Measurements from ENCODE around the gene ADCY5. TPM values are rescaled to one million over a fixed set of nuclear protein-coding genes. Genes with fewer than 3 reads are reported as not detected.

ADCY5 gene
- total and polyA plus RNA-seq, 4 donors = 29.5 to 56.7 (median 41.7) TPM

DNA sequence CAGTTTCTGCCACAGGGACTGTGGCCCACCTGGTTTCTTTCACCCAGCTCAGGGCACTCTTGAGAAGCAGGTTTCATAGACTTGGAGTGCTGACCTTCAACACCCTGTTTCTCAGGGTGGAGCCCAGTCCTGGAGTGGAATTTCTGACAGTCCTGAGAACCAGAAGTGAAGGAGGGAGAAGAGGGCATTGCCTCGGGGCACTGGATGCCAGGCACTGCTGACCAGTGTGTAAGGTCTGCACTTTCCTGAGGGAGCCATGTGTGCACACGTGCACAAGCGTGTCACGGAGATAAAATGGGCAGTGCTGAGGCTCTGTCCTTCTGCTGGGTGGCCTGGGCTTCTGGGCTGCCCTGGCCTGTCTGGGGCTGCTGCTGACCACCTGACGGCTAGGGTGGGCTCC, 128.7 kb downstream of the ADCY5 start:
- Histone ChIP-seq H3K4me1 (ENCODE audit: control insufficient read depth, insufficient read depth, low read length) (peaks cover 4% of the 10 kb centered on the region), H3K9me3 (ENCODE audit: control insufficient read depth, insufficient read depth, low read length) (no peaks in the 10 kb centered on the region)

DNA sequence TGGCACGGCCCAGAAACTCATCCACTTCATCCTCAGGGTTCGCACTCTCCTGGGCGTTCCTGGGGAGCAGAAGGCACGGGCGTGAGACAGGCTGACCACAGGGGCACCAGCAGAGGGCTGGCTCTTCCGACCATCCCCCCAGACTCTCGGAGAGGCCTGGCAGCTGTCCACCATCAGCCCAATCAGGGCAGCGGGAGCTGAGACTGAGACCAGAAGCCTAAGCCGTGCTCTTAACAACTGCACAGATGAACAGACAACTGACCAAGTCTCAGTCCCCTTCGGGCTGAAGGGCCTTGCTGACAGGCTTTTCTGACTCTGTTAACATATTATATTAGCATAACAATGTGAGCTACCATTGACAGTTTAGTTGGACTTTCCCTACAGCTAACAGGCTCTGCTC, 129.1 kb downstream of the ADCY5 start:
- H3K36me3 ChIP-seq (ENCODE audit: control insufficient read depth, insufficient read depth, low read length) = peaks cover 70% of the 10 kb centered on the region
- H3K9me3 ChIP-seq (ENCODE audit: control insufficient read depth, insufficient read depth, low read length) = no peaks in the 10 kb centered on the region
- no peaks in the 10 kb centered on the region for H3K27me3 ChIP-seq (ENCODE audit: control insufficient read depth, insufficient read depth, low read length)
- 35% methylated on average over 10 of the region's 10 CpGs for WGBS (ENCODE audit: insufficient coverage)
- H3K4me3 ChIP-seq (ENCODE audit: low read depth, low read length) = no peak overlapping the region
- peaks cover 4% of the 10 kb centered on the region for H3K4me1 ChIP-seq (ENCODE audit: control insufficient read depth, insufficient read depth, low read length)
- H3K27ac ChIP-seq (ENCODE audit: low read depth, low read length) = no peak overlapping the region
- DNase-seq (ENCODE audit: low read depth in 4 of 6, low spot score in 6 of 6) = no peak

More for the DNA sequence above, 128.7 kb downstream of the ADCY5 start:
- H3K4me3 ChIP-seq (ENCODE audit: low read depth, low read length) = no peak overlapping the region
- H3K27me3 ChIP-seq (ENCODE audit: control insufficient read depth, insufficient read depth, low read length) = no peaks in the 10 kb centered on the region
- WGBS (ENCODE audit: insufficient coverage) = 81% methylated on average over 5 of the region's 5 CpGs
- DNase-seq (ENCODE audit: low read depth in 4 of 6, low spot score in 6 of 6) = no peak
- H3K36me3 ChIP-seq (ENCODE audit: control insufficient read depth, insufficient read depth, low read length) = peaks cover 70% of the 10 kb centered on the region
- H3K27ac ChIP-seq (ENCODE audit: low read depth, low read length) = no peak overlapping the region

- H3K4me3 ChIP-seq (ENCODE audit: low read depth, low read length) = no peak overlapping the region
- DNase-seq (ENCODE audit: low read depth in 4 of 6, low spot score in 6 of 6) = no peak
- peaks cover 70% of the 10 kb centered on the region for H3K36me3 ChIP-seq (ENCODE audit: control insufficient read depth, insufficient read depth, low read length)
- 86% methylated on average over 3 of the region's 3 CpGs for WGBS (ENCODE audit: insufficient coverage)
- no peak overlapping the region for H3K27ac ChIP-seq (ENCODE audit: low read depth, low read length)
- H3K27me3 ChIP-seq (ENCODE audit: control insufficient read depth, insufficient read depth, low read length) = no peaks in the 10 kb centered on the region
- H3K4me1 ChIP-seq (ENCODE audit: control insufficient read depth, insufficient read depth, low read length) = peaks cover 3% of the 10 kb centered on the region
- H3K9me3 ChIP-seq (ENCODE audit: control insufficient read depth, insufficient read depth, low read length) = no peaks in the 10 kb centered on the region
Measured at GRCh38 chr3:123318374-123318773, 130.5 kb downstream of the ADCY5 start.

GRCh38 chr3:123317716-123318115, 131.2 kb downstream of the ADCY5 start:
- Histone ChIP-seq H3K36me3 (ENCODE audit: control insufficient read depth, insufficient read depth, low read length) (peaks cover 72% of the 10 kb centered on the region), H3K4me1 (ENCODE audit: control insufficient read depth, insufficient read depth, low read length) (peaks cover 3% of the 10 kb centered on the region), H3K27me3 (ENCODE audit: control insufficient read depth, insufficient read depth, low read length) (no peaks in the 10 kb centered on the region), H3K9me3 (ENCODE audit: control insufficient read depth, insufficient read depth, low read length) (no peaks in the 10 kb centered on the region), H3K27ac (ENCODE audit: low read depth, low read length) (no peak overlapping the region), H3K4me3 (ENCODE audit: low read depth, low read length) (no peak overlapping the region)
- WGBS (ENCODE audit: insufficient coverage) = 94% methylated on average over 11 of the region's 14 CpGs
- DNase-seq (ENCODE audit: low read depth in 4 of 6, low spot score in 6 of 6) = no peak

DNA sequence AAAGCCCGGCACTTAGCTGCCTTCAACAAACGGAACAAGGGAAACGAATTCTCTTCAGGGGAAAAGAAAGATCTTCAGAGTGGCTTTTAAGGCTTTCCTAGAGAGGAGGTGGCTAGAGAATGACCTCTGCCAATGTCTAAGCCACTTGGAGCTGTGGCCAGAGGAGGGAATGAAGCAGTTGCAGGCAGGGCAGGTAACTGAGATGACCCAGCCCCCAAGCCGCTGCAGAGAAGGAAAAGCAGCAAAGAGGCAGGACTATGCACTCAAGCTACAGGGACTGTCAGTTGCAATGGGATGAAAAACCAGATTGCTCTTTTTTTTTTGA, 133.7 kb downstream of the ADCY5 start:
- DNase-seq (ENCODE audit: low read depth in 4 of 6, low spot score in 6 of 6) = no peak
- Histone ChIP-seq H3K9me3 (ENCODE audit: control insufficient read depth, insufficient read depth, low read length) (no peaks in the 10 kb centered on the region), H3K4me3 (ENCODE audit: low read depth, low read length) (no peak overlapping the region), H3K27ac (ENCODE audit: low read depth, low read length) (no peak overlapping the region), H3K4me1 (ENCODE audit: control insufficient read depth, insufficient read depth, low read length) (peaks cover 3% of the 10 kb centered on the region), H3K36me3 (ENCODE audit: control insufficient read depth, insufficient read depth, low read length) (peaks cover 52% of the 10 kb centered on the region), H3K27me3 (ENCODE audit: control insufficient read depth, insufficient read depth, low read length) (no peaks in the 10 kb centered on the region)
- 64% methylated on average over 1 of the region's 4 CpGs for WGBS (ENCODE audit: insufficient coverage)

GRCh38 chr3:123314359-123315270, 134.3 kb downstream of the ADCY5 start:
- peaks cover 51% of the 10 kb centered on the region for H3K36me3 ChIP-seq (ENCODE audit: control insufficient read depth, insufficient read depth, low read length)
- H3K9me3 ChIP-seq (ENCODE audit: control insufficient read depth, insufficient read depth, low read length) = no peaks in the 10 kb centered on the region
- H3K4me3 ChIP-seq (ENCODE audit: low read depth, low read length) = no peak overlapping the region
- no peak for DNase-seq (ENCODE audit: low read depth in 4 of 6, low spot score in 6 of 6)
- no peak overlapping the region for H3K27ac ChIP-seq (ENCODE audit: low read depth, low read length)
- 59% methylated on average over 12 of the region's 14 CpGs for WGBS (ENCODE audit: insufficient coverage)
- peaks cover 3% of the 10 kb centered on the region for H3K4me1 ChIP-seq (ENCODE audit: control insufficient read depth, insufficient read depth, low read length)
- H3K27me3 ChIP-seq (ENCODE audit: control insufficient read depth, insufficient read depth, low read length) = no peaks in the 10 kb centered on the region

- no peak for DNase-seq (ENCODE audit: low read depth in 4 of 6, low spot score in 6 of 6)
- Histone ChIP-seq H3K27ac (ENCODE audit: low read depth, low read length) (no peak overlapping the region), H3K4me1 (ENCODE audit: control insufficient read depth, insufficient read depth, low read length) (peaks cover 3% of the 10 kb centered on the region), H3K9me3 (ENCODE audit: control insufficient read depth, insufficient read depth, low read length) (no peaks in the 10 kb centered on the region), H3K27me3 (ENCODE audit: control insufficient read depth, insufficient read depth, low read length) (no peaks in the 10 kb centered on the region), H3K36me3 (ENCODE audit: control insufficient read depth, insufficient read depth, low read length) (peaks cover 43% of the 10 kb centered on the region), H3K4me3 (ENCODE audit: low read depth, low read length) (no peak overlapping the region)
- WGBS (ENCODE audit: insufficient coverage) = 79% methylated on average over 1 of the region's 5 CpGs
Measured at GRCh38 chr3:123313889-123314288, 135.0 kb downstream of the ADCY5 start.

GRCh38 chr3:123312331-123313265, 136.3 kb downstream of the ADCY5 start:
- H3K9me3 ChIP-seq (ENCODE audit: control insufficient read depth, insufficient read depth, low read length) = no peaks in the 10 kb centered on the region
- no peak overlapping the region for H3K27ac ChIP-seq (ENCODE audit: low read depth, low read length)
- H3K27me3 ChIP-seq (ENCODE audit: control insufficient read depth, insufficient read depth, low read length) = no peaks in the 10 kb centered on the region
- H3K4me1 ChIP-seq (ENCODE audit: control insufficient read depth, insufficient read depth, low read length) = peaks cover 3% of the 10 kb centered on the region
- no peak for DNase-seq (ENCODE audit: low read depth in 4 of 6, low spot score in 6 of 6)
- WGBS (ENCODE audit: insufficient coverage) = 76% methylated on average over 11 of the region's 16 CpGs
- peaks cover 32% of the 10 kb centered on the region for H3K36me3 ChIP-seq (ENCODE audit: control insufficient read depth, insufficient read depth, low read length)
- H3K4me3 ChIP-seq (ENCODE audit: low read depth, low read length) = no peak overlapping the region

GRCh38 chr3:123311201-123311600, 137.7 kb downstream of the ADCY5 start:
- Histone ChIP-seq H3K27me3 (ENCODE audit: control insufficient read depth, insufficient read depth, low read length) (no peaks in the 10 kb centered on the region), H3K27ac (ENCODE audit: low read depth, low read length) (no peak overlapping the region), H3K36me3 (ENCODE audit: control insufficient read depth, insufficient read depth, low read length) (peaks cover 31% of the 10 kb centered on the region), H3K4me3 (ENCODE audit: low read depth, low read length) (no peak overlapping the region), H3K9me3 (ENCODE audit: control insufficient read depth, insufficient read depth, low read length) (no peaks in the 10 kb centered on the region), H3K4me1 (ENCODE audit: control insufficient read depth, insufficient read depth, low read length) (peaks cover 3% of the 10 kb centered on the region)
- no peak for DNase-seq (ENCODE audit: low read depth in 4 of 6, low spot score in 6 of 6)
- 66% methylated on average over 3 of the region's 9 CpGs for WGBS (ENCODE audit: insufficient coverage)

Data from spinal cord (tissue), 10 donors.